HepG2 (cell line): ENCODE data around the gene MAGI1. TPM values are rescaled to one million over a fixed set of nuclear protein-coding genes. Genes with fewer than 3 reads are reported as not detected.

ENCODE experiments used
- HIVEP1 ChIP-seq: sonication (generic); formaldehyde crosslinking; IDR thresholded peaks from 2 replicates; pipeline ENCODE4 v1.4.0; 2020; ENCODE audit warnings: mild to moderate bottlenecking, missing genetic modification reagents
- RBM22 ChIP-seq: fragments of 200-400 bp; formaldehyde crosslinking; optimal IDR thresholded peaks from 2 replicates; pipeline ENCODE3; 2017; ENCODE audit warnings: mild to moderate bottlenecking, low read length, moderate library complexity
- TSC22D2 ChIP-seq: sonication (generic); formaldehyde crosslinking; IDR thresholded peaks from 2 replicates; pipeline ENCODE4 v1.5.1; 2020; ENCODE audit warnings: missing genetic modification reagents, mild to moderate bottlenecking, borderline replicate concordance
- ZBTB46 ChIP-seq: sonication (generic); formaldehyde crosslinking; IDR thresholded peaks from 2 replicates; pipeline ENCODE4 v1.4.0; 2020; ENCODE audit warnings: mild to moderate bottlenecking, missing genetic modification reagents, borderline replicate concordance
- ZNF646 ChIP-seq: sonication (generic); formaldehyde crosslinking; IDR thresholded peaks from 2 replicates; pipeline ENCODE4 v1.9.0; 2021; ENCODE audit warnings: mild to moderate bottlenecking, missing genetic modification reagents
- ZNF790 ChIP-seq: sonication (generic); formaldehyde crosslinking; IDR thresholded peaks from 2 replicates; pipeline ENCODE4 v1.8.0; 2022; ENCODE audit warnings: missing genetic modification reagents, mild to moderate bottlenecking, borderline replicate concordance
- polyA plus RNA-seq, 8 experiments: library from polyadenylated mRNA; depleted of rRNA in 3 of 8; stranded (reverse) in 7 of 8; unstranded in 1 of 8; fragments of >200 nt; fragmentation: Illumina TruSeq in 4 of 8; extraction: Trizol in 4 of 8; gene quantifications; 2 replicates each; pipeline versions ENCODE4 v1.2.1 to v1.2.3, GENCODE V29; 2011 to 2016; ENCODE audit warnings: low read depth in 4 of 8, missing spikeins in 1 of 8, mixed read lengths in 1 of 8; ENCODE audit not compliant: insufficient read depth in 1 of 8
- total RNA-seq, 5 experiments: library from RNA; depleted of rRNA; stranded (reverse); fragments of >200 nt; fragmentation: Illumina TruSeq; extraction: Trizol; gene quantifications; 2 replicates each; pipeline ENCODE4 v1.2.3, GENCODE V29; 2016; ENCODE audit warnings: low read depth in 1 of 5

MAGI1 gene
- total and polyA plus RNA-seq, 2 of the 13 experiments (the other 11 are each of a cell fraction or from before 2014, with no cell fraction given) = 22.2 to 26.0 TPM

- TF ChIP-seq ZBTB46 (CRISPR knock-in tag) (no peak), ZNF790 (CRISPR knock-in tag) (no peak), ZNF646 (CRISPR knock-in tag) (no peak), RBM22 (no peak), HIVEP1 (CRISPR knock-in tag) (no peak), TSC22D2 (CRISPR knock-in tag) (no peak)
These were observed 60.6 kb downstream of the MAGI1 start (continued) for GRCh38 chr3:65978116-65978515.
